K562 (cell line): ENCODE measurements around the gene ACVR2B. TPM values are rescaled to one million over a fixed set of nuclear protein-coding genes. Genes with fewer than 3 reads are reported as not detected.

Experiments used
- polyA plus RNA-seq, 8 experiments: library from polyadenylated mRNA; depleted of rRNA in 4 of 8; stranded (reverse) in 5 of 8; unstranded in 3 of 8; fragments of >200 nt; fragmentation: Nextera tagmentation in 2 of 8; fragmentation: Illumina TruSeq in 1 of 8; extraction: Ambion mirVana in 2 of 8; extraction: Trizol in 1 of 8; gene quantifications; 2 replicates each; pipeline versions ENCODE4 v1.2.1 to v1.2.3, GENCODE V29; 2011 to 2014; ENCODE audit warnings: inconsistent platforms in 1 of 8, missing spikeins in 1 of 8
- total RNA-seq, 7 experiments: library from RNA; depleted of rRNA in 6 of 7; stranded (reverse); fragments of >200 nt in 6 of 7; fragmentation: Illumina TruSeq in 2 of 7; extraction: Trizol in 2 of 7; gene quantifications; 2 replicates each; pipeline versions ENCODE4 v1.2.1 to v1.2.3, GENCODE V29; 2011 to 2021; ENCODE audit warnings: low replicate concordance in 1 of 7
- TF ChIP-seq, protein P1 (sequence below), 2 experiments: fragments of 450-650 bp in 1 of 2; sonication (generic) in 1 of 2; formaldehyde crosslinking in 1 of 2; IDR thresholded peaks; 2 replicates each; pipeline versions ENCODE4 v1.7.1 to v1.9.0; 2016 to 2022; ENCODE audit warnings: inconsistent platforms in 1 of 2, mild to moderate bottlenecking in 1 of 2, missing genetic modification reagents in 1 of 2

ACVR2B gene
- total and polyA plus RNA-seq, 9 of the 15 experiments (the other 6 are each of a cell fraction or from before 2014, with no cell fraction given) = 1.8 to 23.7 (median 7.1) TPM

DNA sequence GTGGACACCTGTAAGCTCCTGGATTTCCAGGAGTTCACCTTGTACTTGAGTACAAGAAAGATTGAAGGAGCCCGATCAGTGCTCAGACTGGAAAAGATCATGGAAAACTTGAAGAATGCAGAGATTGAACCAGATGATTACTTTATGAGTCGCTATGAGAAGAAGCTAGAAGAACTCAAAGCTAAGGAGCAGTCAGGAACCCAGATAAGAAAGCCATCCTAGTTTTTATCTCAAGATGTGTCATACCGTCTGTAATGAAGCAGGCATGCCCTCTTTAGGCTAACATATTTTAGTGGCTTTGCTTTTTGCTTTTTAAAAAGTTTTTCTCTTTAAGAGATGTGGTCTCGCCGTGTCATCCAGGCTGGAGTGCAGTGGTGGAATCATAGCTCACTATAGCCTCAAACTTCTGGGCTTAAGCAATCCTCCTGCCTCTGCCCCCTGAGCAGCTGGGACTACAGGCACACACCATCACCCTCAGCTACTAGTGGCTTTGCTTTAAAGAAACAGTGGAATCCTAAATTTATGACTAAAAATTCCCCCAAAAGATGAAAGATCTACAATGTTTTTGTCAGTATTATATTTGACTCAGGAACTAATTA, 70.5 kb downstream of the ACVR2B start (continued):
- TF ChIP-seq, protein P1, sequence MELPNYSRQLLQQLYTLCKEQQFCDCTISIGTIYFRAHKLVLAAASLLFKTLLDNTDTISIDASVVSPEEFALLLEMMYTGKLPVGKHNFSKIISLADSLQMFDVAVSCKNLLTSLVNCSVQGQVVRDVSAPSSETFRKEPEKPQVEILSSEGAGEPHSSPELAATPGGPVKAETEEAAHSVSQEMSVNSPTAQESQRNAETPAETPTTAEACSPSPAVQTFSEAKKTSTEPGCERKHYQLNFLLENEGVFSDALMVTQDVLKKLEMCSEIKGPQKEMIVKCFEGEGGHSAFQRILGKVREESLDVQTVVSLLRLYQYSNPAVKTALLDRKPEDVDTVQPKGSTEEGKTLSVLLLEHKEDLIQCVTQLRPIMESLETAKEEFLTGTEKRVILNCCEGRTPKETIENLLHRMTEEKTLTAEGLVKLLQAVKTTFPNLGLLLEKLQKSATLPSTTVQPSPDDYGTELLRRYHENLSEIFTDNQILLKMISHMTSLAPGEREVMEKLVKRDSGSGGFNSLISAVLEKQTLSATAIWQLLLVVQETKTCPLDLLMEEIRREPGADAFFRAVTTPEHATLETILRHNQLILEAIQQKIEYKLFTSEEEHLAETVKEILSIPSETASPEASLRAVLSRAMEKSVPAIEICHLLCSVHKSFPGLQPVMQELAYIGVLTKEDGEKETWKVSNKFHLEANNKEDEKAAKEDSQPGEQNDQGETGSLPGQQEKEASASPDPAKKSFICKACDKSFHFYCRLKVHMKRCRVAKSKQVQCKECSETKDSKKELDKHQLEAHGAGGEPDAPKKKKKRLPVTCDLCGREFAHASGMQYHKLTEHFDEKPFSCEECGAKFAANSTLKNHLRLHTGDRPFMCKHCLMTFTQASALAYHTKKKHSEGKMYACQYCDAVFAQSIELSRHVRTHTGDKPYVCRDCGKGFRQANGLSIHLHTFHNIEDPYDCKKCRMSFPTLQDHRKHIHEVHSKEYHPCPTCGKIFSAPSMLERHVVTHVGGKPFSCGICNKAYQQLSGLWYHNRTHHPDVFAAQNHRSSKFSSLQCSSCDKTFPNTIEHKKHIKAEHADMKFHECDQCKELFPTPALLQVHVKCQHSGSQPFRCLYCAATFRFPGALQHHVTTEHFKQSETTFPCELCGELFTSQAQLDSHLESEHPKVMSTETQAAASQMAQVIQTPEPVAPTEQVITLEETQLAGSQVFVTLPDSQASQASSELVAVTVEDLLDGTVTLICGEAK (IDR thresholded peaks at IDR 0.05) = no peak
- TF ChIP-seq, protein P1 (CRISPR knock-in tag; IDR thresholded peaks at IDR 0.05) = no peak
